GM21526 (cell line): ENCODE measurements around the gene DOCK3.
A peak's percentile ranks its signal among the peaks of the same experiment; 100 is the strongest.

Source experiments
- ATAC-seq: cut with Tn5 transposase; IDR thresholded peaks from one replicate; pipeline ENCODE4 v1.9.1; 2021; ENCODE audit warnings: moderate library complexity; ENCODE audit not compliant: unreplicated experiment, low FRiP score

Gene DOCK3

GRCh38 chr3:50674349-50675178 lies at the start of gene DOCK3:
DOCK3 (plus strand) TSS chr3:50674927; CDS start chr3:50675264, 337 bp downstream.
- ATAC-seq = peak; percentile 59

- no peak for ATAC-seq
These were observed 49.2 kb upstream of the DOCK3 start for GRCh38 chr3:50625231-50626182.

GRCh38 chr3:50626401-50626800 lies 48.3 kb upstream of the DOCK3 start:
- no peak for ATAC-seq

GRCh38 chr3:50627407-50628051 lies 47.2 kb upstream of the DOCK3 start:
- no peak for ATAC-seq

GRCh38 chr3:50628601-50629000 lies 46.1 kb upstream of the DOCK3 start:
- no peak for ATAC-seq

- no peak for ATAC-seq
These were observed 44.3 kb upstream of the DOCK3 start for GRCh38 chr3:50630394-50630793.

GRCh38 chr3:50630877-50631276 lies 43.9 kb upstream of the DOCK3 start:
- no peak for ATAC-seq

GRCh38 chr3:50632450-50632849 lies 42.3 kb upstream of the DOCK3 start:
- no peak for ATAC-seq

- ATAC-seq = no peak
These were observed 41.4 kb upstream of the DOCK3 start for GRCh38 chr3:50633230-50633790.

GRCh38 chr3:50635066-50635465 lies 39.7 kb upstream of the DOCK3 start:
- ATAC-seq = no peak

GRCh38 chr3:50637011-50637410 lies 37.7 kb upstream of the DOCK3 start:
- no peak for ATAC-seq

GRCh38 chr3:50637945-50638344 lies 36.8 kb upstream of the DOCK3 start:
- ATAC-seq = no peak

GRCh38 chr3:50639055-50639494 lies 35.7 kb upstream of the DOCK3 start:
- ATAC-seq = no peak

GRCh38 chr3:50642382-50642781 lies 32.3 kb upstream of the DOCK3 start:
- no peak for ATAC-seq

GRCh38 chr3:50644561-50644960 lies 30.2 kb upstream of the DOCK3 start:
- no peak for ATAC-seq

- no peak for ATAC-seq
These were observed 29.3 kb upstream of the DOCK3 start for GRCh38 chr3:50645378-50645777.

- ATAC-seq = no peak
These were observed 26.4 kb upstream of the DOCK3 start for GRCh38 chr3:50648313-50648712.

GRCh38 chr3:50648944-50649343 lies 25.8 kb upstream of the DOCK3 start:
- ATAC-seq = no peak

GRCh38 chr3:50649451-50649931 lies 25.2 kb upstream of the DOCK3 start:
- ATAC-seq = no peak

- ATAC-seq = no peak
These were observed 24.7 kb upstream of the DOCK3 start for GRCh38 chr3:50650018-50650417.
